Left ventricle myocardium inferior (tissue), 1 donor: ENCODE measurements around the gene SLC35B3. TPM values are rescaled to one million over a fixed set of nuclear protein-coding genes. Genes with fewer than 3 reads are reported as not detected.

Source experiments
- DNase-seq: peaks from one replicate; pipeline ENCODE4 v3.0.0-alpha.2; 2020
- H3K27ac ChIP-seq: fragments of 200-600 bp; replicated peaks from 2 replicates; pipeline ENCODE4 v1.8.0; 2021
- H3K27me3 ChIP-seq: fragments of 200-600 bp; 2 replicates; pipeline ENCODE4 v1.8.0; 2021; ENCODE audit warnings: low read depth
- H3K36me3 ChIP-seq: fragments of 200-600 bp; 2 replicates; pipeline ENCODE4 v1.8.0; 2021
- H3K4me1 ChIP-seq: fragments of 200-600 bp; 2 replicates; pipeline ENCODE4 v1.8.0; 2021
- H3K4me3 ChIP-seq: fragments of 200-600 bp; 2 replicates; pipeline ENCODE4 v1.8.0; 2021; ENCODE audit warnings: mild to moderate bottlenecking, moderate library complexity
- H3K9me3 ChIP-seq: fragments of 200-600 bp; replicated peaks from 2 replicates; pipeline ENCODE4 v1.8.0; 2021
- intact Hi-C: fragments of 100-400 bp; cut with micrococcal nuclease; formaldehyde crosslinking; loops from one replicate; pipeline ENCODE4 v1.11.0; 2022
- long read RNA-seq: library from polyadenylated mRNA; unstranded; transcript quantifications from one replicate; pipeline ENCODE4 v2.0.0, GENCODE V29; 2021
- total RNA-seq: library from RNA; stranded (reverse); fragmentation: NEBNext Ultra II Directional; extraction: Animal tissue kit (Norgen Biotek cat#: 25700); gene quantifications from one replicate; pipeline ENCODE4 v1.2.1, GENCODE V29; 2021
- TF ChIP-seq, protein P1 (sequence below): fragments of 200-600 bp; IDR thresholded peaks from 2 replicates; pipeline ENCODE4 v1.8.0; 2021; ENCODE audit warnings: antibody characterized with exemption, mild to moderate bottlenecking, borderline replicate concordance
- donor health status: DM: no; HTN: yes; CAD: no; lungs with severe emphysema.

The SLC35B3 gene
- 6.8 TPM for total RNA-seq
- long read RNA-seq, partial matches to known transcripts, result 0 of 6 reads
- long read RNA-seq, other reads (novel, unspliced or antisense), result 4 of 6 reads

DNA sequence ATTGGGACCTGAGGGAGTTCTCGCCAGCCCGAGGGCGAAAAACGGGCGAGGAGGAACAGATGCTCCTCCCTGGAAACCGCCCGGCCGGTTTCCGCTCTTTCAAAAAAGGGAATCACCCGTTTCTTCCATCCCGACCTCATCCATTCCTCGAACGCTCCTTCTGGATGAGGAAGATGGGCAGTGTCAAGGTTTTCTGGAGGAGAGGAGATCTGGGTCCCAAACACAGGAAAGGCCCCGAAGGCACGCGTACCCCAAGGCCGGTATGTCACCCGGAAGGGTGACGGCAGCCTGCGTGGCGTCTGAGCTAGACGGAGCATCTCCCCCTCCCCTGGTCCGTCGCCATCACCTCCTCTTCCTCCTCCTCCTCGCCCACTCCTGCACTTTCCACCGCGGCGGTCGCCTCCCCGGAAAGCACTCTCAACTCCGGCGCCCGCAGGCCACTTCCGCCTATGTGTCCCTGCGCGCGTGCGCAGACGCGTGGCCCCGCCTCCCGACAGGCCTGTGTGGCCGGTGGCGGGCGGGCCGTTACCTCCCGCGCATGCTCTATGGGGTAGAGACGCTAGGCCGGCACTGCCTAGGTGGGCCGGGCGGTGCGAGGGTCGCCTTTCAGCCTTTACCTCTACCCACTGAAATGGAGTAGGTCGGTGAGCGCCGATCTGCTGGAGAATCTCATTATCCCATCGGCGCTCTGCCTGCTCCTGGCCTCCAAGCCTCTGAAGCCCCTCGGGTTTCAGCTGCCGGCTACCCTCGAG, at the start of gene SLC35B3:
TSS of gene SLC35B3 (minus strand) at position 453 of the 752 bp plus-strand sequence.
- intact Hi-C loops, result no loop called here
- peak within 1 kb of the TSS; percentile 87 for H3K4me3 ChIP-seq
- no peaks in the 10 kb centered on the region for H3K9me3 ChIP-seq
- peaks cover 45% of the 10 kb centered on the region for H3K4me1 ChIP-seq
- TF ChIP-seq, protein P1, sequence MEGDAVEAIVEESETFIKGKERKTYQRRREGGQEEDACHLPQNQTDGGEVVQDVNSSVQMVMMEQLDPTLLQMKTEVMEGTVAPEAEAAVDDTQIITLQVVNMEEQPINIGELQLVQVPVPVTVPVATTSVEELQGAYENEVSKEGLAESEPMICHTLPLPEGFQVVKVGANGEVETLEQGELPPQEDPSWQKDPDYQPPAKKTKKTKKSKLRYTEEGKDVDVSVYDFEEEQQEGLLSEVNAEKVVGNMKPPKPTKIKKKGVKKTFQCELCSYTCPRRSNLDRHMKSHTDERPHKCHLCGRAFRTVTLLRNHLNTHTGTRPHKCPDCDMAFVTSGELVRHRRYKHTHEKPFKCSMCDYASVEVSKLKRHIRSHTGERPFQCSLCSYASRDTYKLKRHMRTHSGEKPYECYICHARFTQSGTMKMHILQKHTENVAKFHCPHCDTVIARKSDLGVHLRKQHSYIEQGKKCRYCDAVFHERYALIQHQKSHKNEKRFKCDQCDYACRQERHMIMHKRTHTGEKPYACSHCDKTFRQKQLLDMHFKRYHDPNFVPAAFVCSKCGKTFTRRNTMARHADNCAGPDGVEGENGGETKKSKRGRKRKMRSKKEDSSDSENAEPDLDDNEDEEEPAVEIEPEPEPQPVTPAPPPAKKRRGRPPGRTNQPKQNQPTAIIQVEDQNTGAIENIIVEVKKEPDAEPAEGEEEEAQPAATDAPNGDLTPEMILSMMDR, result no peak
- peak within 1 kb of the TSS; percentile 90 for H3K27ac ChIP-seq
- DNase-seq, result peak; percentile 96
- no peaks in the 10 kb centered on the region for H3K27me3 ChIP-seq
- H3K36me3 ChIP-seq, result no peaks in the 10 kb centered on the region

DNA sequence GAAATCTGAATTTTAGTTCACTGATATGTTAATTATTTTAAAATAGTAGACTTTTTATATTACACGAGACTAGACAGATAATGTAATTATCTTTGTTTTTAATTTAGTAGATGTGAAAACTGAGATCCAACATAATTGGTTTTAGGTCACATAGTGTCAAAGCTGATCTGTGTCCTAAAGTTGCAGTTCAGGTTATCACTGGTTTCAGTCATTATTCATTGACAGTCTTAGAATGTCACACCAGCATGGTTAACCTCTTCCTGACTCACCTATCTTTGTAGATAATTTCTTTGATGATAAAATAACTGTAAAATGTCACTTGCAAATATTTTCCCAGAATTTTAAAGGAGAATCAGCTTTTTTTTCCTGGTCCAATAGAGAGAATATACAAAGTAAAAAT, 48.3 kb upstream of the SLC35B3 start:
- Histone ChIP-seq H3K4me3 (no peak overlapping the region), H3K27me3 (no peaks in the 10 kb centered on the region), H3K4me1 (no peaks in the 10 kb centered on the region), H3K36me3 (no peaks in the 10 kb centered on the region), H3K27ac (no peak overlapping the region), H3K9me3 (peaks cover 9% of the 10 kb centered on the region)
- TF ChIP-seq, protein P1, result no peak
- DNase-seq, result no peak
- intact Hi-C loops, result no loop called here

DNA sequence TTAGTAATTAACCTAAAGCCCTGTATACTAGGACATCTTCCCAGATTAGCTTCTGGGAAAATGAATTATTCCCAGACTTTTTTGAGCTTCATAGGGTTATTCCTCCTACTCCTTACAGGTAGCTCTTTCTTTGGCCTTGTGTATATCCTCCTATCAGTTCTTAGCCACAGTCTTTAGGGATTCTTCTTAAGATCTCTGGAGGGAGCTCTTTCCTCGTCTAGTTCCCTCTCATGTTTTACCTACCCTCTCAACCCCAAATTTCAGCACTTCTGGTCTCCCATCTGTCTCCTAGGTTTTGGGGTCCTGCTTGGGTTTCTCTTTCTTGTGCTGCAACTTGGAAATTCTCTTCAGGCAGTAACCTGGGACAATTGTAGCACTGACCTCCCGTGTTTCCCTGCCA, 46.4 kb upstream of the SLC35B3 start:
- DNase-seq, result no peak
- Histone ChIP-seq H3K36me3 (no peaks in the 10 kb centered on the region), H3K4me3 (no peak overlapping the region), H3K9me3 (peaks cover 23% of the 10 kb centered on the region), H3K27ac (no peak overlapping the region), H3K27me3 (no peaks in the 10 kb centered on the region), H3K4me1 (no peaks in the 10 kb centered on the region)
- intact Hi-C loops, result no loop called here
- TF ChIP-seq, protein P1, result no peak

DNA sequence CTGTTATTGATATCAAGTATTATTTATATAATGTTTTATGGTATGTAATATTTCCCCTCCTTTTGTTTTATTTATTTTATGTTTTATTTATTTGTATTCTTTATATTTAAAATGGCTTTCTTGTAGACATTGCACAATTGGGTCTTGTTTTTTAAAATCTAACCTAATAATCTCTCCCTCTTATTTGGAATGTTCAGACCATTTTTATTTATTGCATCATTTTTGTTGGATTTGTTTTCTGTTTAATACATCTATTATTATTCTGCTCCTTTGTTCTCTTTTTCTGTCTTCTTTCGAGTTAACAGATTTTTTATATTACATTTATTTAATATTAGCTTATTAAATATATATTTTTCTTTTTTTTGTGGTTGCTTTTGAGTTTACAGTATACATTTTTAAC, 43.1 kb upstream of the SLC35B3 start:
- DNase-seq, result no peak
- H3K27ac ChIP-seq, result no peak overlapping the region
- H3K36me3 ChIP-seq, result no peaks in the 10 kb centered on the region
- TF ChIP-seq, protein P1, result no peak
- intact Hi-C loops, result no loop called here
- no peak overlapping the region for H3K4me3 ChIP-seq
- peaks cover 29% of the 10 kb centered on the region for H3K9me3 ChIP-seq
- no peaks in the 10 kb centered on the region for H3K27me3 ChIP-seq
- no peaks in the 10 kb centered on the region for H3K4me1 ChIP-seq

DNA sequence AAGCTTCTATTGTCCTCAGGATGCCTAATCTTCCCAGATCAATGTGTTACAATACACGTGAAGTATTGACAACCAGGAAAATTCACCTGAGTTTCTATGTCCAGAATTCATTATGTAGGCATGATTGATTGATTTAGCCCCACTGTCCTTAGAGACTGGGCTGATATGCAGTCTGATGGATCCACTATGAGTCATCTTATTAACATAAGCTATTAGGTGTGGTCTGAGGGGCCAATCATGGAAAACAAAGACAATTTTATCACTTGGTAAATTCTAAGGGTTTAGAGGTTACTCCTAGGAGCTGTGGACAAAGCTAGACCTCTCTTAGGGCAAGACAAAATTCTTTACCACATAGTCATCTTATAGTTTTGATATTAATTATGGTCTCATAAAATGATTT, 41.3 kb upstream of the SLC35B3 start:
- no peak overlapping the region for H3K4me3 ChIP-seq
- H3K27me3 ChIP-seq, result no peaks in the 10 kb centered on the region
- peaks cover 29% of the 10 kb centered on the region for H3K9me3 ChIP-seq
- TF ChIP-seq, protein P1, result no peak
- no peaks in the 10 kb centered on the region for H3K4me1 ChIP-seq
- intact Hi-C loops, result no loop called here
- DNase-seq, result no peak
- no peak overlapping the region for H3K27ac ChIP-seq
- no peaks in the 10 kb centered on the region for H3K36me3 ChIP-seq
